ENCODE results near the gene DPP6. TPM values are rescaled to one million over a fixed set of nuclear protein-coding genes. Genes with fewer than 3 reads are reported as not detected.

Gene DPP6
- total and polyA plus RNA-seq, 2 experiments from 2014 or later, result 0.20 to 0.44 TPM

- WGBS (ENCODE audit: low lambda C conversion rate, missing lambda C conversion rate), result 67% methylated on average over 3 of the region's 3 CpGs
- H3K9me3 ChIP-seq (ENCODE audit: low read depth), result no peaks in the 10 kb centered on the region
- no peaks in the 10 kb centered on the region for H3K79me2 ChIP-seq
- no peaks in the 10 kb centered on the region for H3K4me1 ChIP-seq (ENCODE audit: insufficient read depth)
- H3K27me3 ChIP-seq, result no peaks in the 10 kb centered on the region
- H2AFZ ChIP-seq, result no peak overlapping the region
- no peak overlapping the region for H3K4me2 ChIP-seq
- no peaks in the 10 kb centered on the region for H3K36me3 ChIP-seq (replicated peaks; ENCODE audit: insufficient read depth, low read depth)
- H3K9me2 ChIP-seq (replicated peaks; ENCODE audit: insufficient read depth), result no peaks in the 10 kb centered on the region
- no peak overlapping the region for H3K27ac ChIP-seq
- no peak overlapping the region for H3K4me3 ChIP-seq
- H4K20me1 ChIP-seq (ENCODE audit: insufficient read depth, poor library complexity, severe bottlenecking), result no peaks in the 10 kb centered on the region
- no peak for DNase-seq (ENCODE audit: low spot score)
- no peak for TF ChIP-seq EZH2 (IDR thresholded peaks at IDR 0.05; ENCODE audit: borderline replicate concordance)
- TF ChIP-seq EZH2phosphoT487 (IDR thresholded peaks at IDR 0.05; ENCODE audit: low read depth, severe bottlenecking, unreplicated experiment), result no peak
- TF ChIP-seq CTCF (IDR thresholded peaks at IDR 0.05; ENCODE audit: poor library complexity), result no peak
Measured at GRCh38 chr7:154571772-154572171, 519.6 kb downstream of the DPP6 start.

GRCh38 chr7:154574235-154574634 lies 522.0 kb downstream of the DPP6 start:
- H4K20me1 ChIP-seq (ENCODE audit: insufficient read depth, poor library complexity, severe bottlenecking), result no peaks in the 10 kb centered on the region
- H3K4me1 ChIP-seq (ENCODE audit: insufficient read depth), result no peaks in the 10 kb centered on the region
- TF ChIP-seq EZH2 (IDR thresholded peaks at IDR 0.05; ENCODE audit: borderline replicate concordance) (no peak), EZH2phosphoT487 (IDR thresholded peaks at IDR 0.05; ENCODE audit: low read depth, severe bottlenecking, unreplicated experiment) (no peak), CTCF (IDR thresholded peaks at IDR 0.05; ENCODE audit: poor library complexity) (no peak)
- no peaks in the 10 kb centered on the region for H3K36me3 ChIP-seq (replicated peaks; ENCODE audit: insufficient read depth, low read depth)
- H3K79me2 ChIP-seq, result no peaks in the 10 kb centered on the region
- no peak overlapping the region for H3K4me3 ChIP-seq
- no peak for DNase-seq (ENCODE audit: low spot score)
- no peak overlapping the region for H2AFZ ChIP-seq
- H3K27me3 ChIP-seq, result no peaks in the 10 kb centered on the region
- no peak overlapping the region for H3K27ac ChIP-seq
- no peaks in the 10 kb centered on the region for H3K9me3 ChIP-seq (ENCODE audit: low read depth)
- WGBS (ENCODE audit: low lambda C conversion rate, missing lambda C conversion rate), result 89% methylated on average over 2 of the region's 2 CpGs
- no peak overlapping the region for H3K4me2 ChIP-seq
- H3K9me2 ChIP-seq (replicated peaks; ENCODE audit: insufficient read depth), result no peaks in the 10 kb centered on the region

- H3K79me2 ChIP-seq, result no peaks in the 10 kb centered on the region
- no peaks in the 10 kb centered on the region for H3K9me3 ChIP-seq (ENCODE audit: low read depth)
- no peak for DNase-seq (ENCODE audit: low spot score)
- H3K4me1 ChIP-seq (ENCODE audit: insufficient read depth), result no peaks in the 10 kb centered on the region
- TF ChIP-seq EZH2phosphoT487 (IDR thresholded peaks at IDR 0.05; ENCODE audit: low read depth, severe bottlenecking, unreplicated experiment), result no peak
- no peak for TF ChIP-seq CTCF (IDR thresholded peaks at IDR 0.05; ENCODE audit: poor library complexity)
- TF ChIP-seq EZH2 (IDR thresholded peaks at IDR 0.05; ENCODE audit: borderline replicate concordance), result no peak
- H2AFZ ChIP-seq, result no peak overlapping the region
- H3K27me3 ChIP-seq, result no peaks in the 10 kb centered on the region
- no peaks in the 10 kb centered on the region for H3K36me3 ChIP-seq (replicated peaks; ENCODE audit: insufficient read depth, low read depth)
- no peak overlapping the region for H3K27ac ChIP-seq
- no peaks in the 10 kb centered on the region for H4K20me1 ChIP-seq (ENCODE audit: insufficient read depth, poor library complexity, severe bottlenecking)
- H3K4me3 ChIP-seq, result no peak overlapping the region
- H3K4me2 ChIP-seq, result no peak overlapping the region
- no peaks in the 10 kb centered on the region for H3K9me2 ChIP-seq (replicated peaks; ENCODE audit: insufficient read depth)
- WGBS (ENCODE audit: low lambda C conversion rate, missing lambda C conversion rate), result 100% methylated on average over 2 of the region's 3 CpGs
Measured at GRCh38 chr7:154575497-154575896, 523.3 kb downstream of the DPP6 start.

GRCh38 chr7:154576604-154577003 lies 524.4 kb downstream of the DPP6 start:
- H4K20me1 ChIP-seq (ENCODE audit: insufficient read depth, poor library complexity, severe bottlenecking), result no peaks in the 10 kb centered on the region
- DNase-seq (ENCODE audit: low spot score), result no peak
- H2AFZ ChIP-seq, result no peak overlapping the region
- no peak overlapping the region for H3K4me2 ChIP-seq
- no peaks in the 10 kb centered on the region for H3K79me2 ChIP-seq
- no peaks in the 10 kb centered on the region for H3K4me1 ChIP-seq (ENCODE audit: insufficient read depth)
- no peak overlapping the region for H3K4me3 ChIP-seq
- no peaks in the 10 kb centered on the region for H3K9me3 ChIP-seq (ENCODE audit: low read depth)
- TF ChIP-seq CTCF (IDR thresholded peaks at IDR 0.05; ENCODE audit: poor library complexity) (no peak), EZH2 (IDR thresholded peaks at IDR 0.05; ENCODE audit: borderline replicate concordance) (no peak), EZH2phosphoT487 (IDR thresholded peaks at IDR 0.05; ENCODE audit: low read depth, severe bottlenecking, unreplicated experiment) (no peak)
- no peaks in the 10 kb centered on the region for H3K9me2 ChIP-seq (replicated peaks; ENCODE audit: insufficient read depth)
- no peak overlapping the region for H3K27ac ChIP-seq
- no peaks in the 10 kb centered on the region for H3K36me3 ChIP-seq (replicated peaks; ENCODE audit: insufficient read depth, low read depth)
- H3K27me3 ChIP-seq, result no peaks in the 10 kb centered on the region
- 93% methylated on average over 7 of the region's 7 CpGs for WGBS (ENCODE audit: low lambda C conversion rate, missing lambda C conversion rate)
